ENCODE data around the gene EFNA4.

The EFNA4 gene

DNA sequence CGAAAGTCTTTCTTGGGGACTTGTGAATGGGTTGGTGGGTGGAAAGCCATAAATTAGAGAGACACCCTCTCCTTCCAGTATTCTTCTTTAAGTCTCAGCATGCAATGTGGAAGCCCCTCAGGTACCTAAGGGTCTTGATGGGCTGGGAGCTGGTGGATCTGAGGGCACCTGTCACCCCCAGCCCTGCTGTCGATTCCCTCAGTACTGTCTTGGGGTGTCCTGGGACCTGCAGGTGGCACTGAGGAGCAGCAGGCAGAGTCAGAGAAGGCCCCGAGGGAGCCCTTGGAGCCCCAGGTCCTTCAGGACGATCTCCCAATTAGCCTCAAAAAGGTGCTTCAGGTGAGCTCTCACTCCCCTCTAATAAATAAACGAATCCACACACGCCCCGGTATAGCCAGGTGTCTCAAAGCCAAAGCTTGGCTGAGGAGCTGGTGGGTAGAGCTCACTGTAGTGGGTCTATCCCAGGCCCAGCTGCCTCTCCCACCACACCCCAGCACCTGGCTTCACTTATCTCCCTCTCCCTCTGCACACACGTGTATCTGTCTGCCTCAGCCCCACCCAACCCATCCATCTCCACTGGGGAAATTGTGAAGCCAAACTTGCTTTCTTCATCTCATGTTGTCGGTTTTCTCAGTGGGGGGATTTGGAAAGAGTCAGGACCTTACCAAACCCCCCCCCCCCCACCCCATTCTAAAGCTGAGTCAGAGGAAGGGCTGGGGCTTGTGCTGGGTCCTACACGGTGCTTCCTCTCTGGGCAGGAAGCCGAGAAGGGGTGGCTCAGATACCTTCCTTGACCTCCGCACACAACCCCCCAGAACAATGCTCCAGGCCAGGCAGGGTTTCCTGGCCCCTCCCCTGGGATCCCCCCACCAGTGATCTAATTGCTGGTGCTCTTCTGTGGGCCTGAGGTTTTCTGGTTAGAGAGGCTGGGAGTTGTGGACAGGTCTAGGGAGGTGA lies 10.8 kb upstream of the EFNA4 start:
- peak; percentile 44 for DNase-seq

DNA sequence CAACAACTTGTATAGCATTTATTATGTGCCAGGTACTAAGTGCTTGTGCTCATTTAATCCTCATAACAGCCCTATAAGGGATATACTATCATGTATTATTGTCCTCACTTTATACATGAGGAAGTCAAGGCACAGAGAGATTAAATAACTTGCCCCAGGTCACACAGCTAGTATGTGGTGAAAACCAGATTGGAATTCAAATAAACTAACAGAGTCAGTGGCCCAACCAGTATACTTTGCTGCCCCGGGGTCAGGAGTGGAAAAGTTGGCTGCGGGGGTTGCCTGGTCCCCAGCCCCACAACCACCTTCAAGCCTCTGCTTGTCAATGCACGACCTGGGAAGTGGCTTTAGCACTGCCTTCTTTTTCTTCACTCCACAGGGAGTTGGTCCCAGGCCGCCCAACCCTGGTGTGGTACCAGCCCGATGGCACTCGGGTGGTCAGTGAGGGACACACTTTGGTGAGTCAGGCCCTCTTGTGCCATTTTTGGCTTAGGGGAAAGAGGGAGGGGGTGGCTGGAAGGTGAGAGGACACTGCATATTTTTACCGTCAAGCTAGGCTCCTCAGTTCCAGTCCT lies 9.9 kb upstream of the EFNA4 start:
- DNase-seq, result no peak

GRCh38 chr1:155057104-155057503 lies 6.4 kb upstream of the EFNA4 start:
- DNase-seq, result no peak

- no peak for DNase-seq
Measured at GRCh38 chr1:155057788-155058211, 5.7 kb upstream of the EFNA4 start.

- no peak for DNase-seq
Measured at GRCh38 chr1:155060736-155061135, 2.8 kb upstream of the EFNA4 start.

GRCh38 chr1:155061381-155062150 lies 2.0 kb upstream of the EFNA4 start:
- peak; percentile 95 for DNase-seq

DNA sequence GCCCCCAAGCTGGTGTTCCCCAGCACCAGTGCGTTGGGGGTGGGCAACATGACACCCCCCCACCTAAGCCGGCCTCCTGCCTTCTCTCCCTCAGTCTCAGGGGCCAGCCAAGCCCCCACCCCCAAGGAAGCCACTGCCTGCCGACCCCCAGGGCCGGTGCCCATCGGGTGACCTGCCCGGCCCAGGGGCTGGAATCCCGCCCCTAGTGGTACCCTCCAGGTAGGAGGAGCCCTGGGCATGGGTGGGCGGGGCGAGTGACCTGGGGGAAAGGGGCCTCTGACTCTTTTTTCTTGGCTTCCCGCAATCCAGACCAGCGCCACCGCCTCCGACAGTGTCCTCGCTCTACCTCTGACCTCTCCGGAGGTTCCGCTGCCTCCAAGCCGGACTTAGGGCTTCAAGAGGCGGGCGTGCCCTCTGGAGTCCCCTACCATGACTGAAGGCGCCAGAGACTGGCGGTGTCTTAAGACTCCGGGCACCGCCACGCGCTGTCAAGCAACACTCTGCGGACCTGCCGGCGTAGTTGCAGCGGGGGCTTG lies 1.3 kb upstream of the EFNA4 start:
- DNase-seq, result no peak

DNA sequence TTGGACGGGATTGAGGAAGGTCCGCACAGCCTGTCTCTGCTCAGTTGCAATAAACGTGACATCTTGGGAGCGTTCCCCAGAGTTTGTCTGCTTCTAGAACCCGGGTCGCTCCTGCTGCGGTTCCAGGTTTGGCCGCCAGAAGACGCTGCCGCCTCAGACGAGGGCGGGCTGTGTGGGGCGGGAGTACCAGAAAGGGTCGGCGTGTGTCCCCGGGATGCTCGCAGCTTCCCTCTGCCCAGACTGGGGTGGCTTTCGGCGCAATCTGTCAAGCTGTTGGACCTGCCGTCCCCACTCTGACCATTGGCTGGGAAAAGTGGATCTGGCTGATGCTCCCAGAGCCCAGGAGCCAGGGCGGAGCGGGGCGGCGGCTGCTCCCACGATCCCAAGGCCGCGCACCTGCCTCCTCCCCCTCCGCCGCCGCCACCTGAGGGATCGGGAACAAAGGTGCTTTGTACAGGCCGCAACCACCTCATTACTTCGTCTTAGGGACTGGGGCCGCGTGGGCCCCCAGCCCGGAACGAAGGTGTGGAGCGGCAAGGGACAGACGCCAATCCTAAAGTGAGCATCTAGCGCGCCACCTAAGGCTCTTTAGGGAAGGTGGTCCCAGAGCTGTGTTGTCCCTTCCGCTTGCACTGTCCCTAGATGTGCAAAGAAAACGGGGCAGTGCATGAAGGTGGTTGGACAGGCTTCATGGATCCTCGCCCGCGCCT lies 683 bp upstream of the EFNA4 start:
- DNase-seq, result peak; percentile 66

- peak; percentile 65 for DNase-seq
Measured at GRCh38 chr1:155064111-155064831, 731 bp downstream of the EFNA4 start.

- DNase-seq, result no peak
Measured at GRCh38 chr1:155064832-155065429, 1.4 kb downstream of the EFNA4 start.

DNA sequence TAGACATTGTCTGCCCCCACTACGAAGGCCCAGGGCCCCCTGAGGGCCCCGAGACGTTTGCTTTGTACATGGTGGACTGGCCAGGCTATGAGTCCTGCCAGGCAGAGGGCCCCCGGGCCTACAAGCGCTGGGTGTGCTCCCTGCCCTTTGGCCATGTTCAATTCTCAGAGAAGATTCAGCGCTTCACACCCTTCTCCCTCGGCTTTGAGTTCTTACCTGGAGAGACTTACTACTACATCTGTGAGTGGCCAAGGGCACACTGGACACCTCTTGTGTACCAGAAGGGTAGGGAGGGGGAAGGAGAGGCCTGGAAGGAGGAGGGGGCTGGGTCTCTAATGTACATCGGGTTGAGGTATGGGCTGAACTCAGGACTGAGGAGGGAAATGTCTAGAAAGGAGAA lies 3.2 kb downstream of the EFNA4 start:
- no peak for DNase-seq

GRCh38 chr1:155068599-155068998 lies 5.1 kb downstream of the EFNA4 start:
- no peak for DNase-seq

DNA sequence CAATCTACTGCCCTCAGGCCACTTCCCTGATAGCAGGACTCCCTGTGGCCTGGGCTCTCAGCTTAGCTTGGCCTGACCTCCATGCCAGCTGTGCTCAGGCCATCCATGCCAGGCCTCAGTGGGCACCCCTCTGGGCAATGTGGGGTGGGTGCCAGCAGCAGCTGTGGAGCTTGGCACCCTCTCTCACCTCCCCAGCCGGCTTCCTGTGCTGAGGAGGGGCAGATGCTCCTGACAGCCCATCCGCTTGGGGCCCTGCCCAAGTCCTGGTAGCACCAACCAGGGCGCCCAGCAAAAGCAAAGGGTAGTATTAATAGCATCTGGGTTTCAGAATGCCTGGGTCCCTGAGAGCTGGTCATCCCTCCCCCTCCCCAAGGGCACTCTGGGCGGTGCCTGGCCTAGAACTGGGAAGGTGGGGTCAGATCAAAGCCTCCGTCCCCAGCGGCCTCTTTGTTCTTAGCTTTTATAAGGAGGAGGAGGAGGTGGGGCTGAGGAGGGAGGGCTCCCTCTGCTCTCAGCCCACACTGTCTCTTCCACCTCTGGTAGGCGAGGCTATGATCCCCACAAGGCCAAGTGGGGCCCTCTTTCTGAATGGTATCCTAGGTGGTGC lies 6.1 kb downstream of the EFNA4 start:
- DNase-seq, result no peak

- DNase-seq, result no peak
Measured at GRCh38 chr1:155070158-155070621, 6.7 kb downstream of the EFNA4 start.

- peak; percentile 83 for DNase-seq
Measured at GRCh38 chr1:155070721-155071569, 7.4 kb downstream of the EFNA4 start.

- DNase-seq, result no peak
Measured at GRCh38 chr1:155071701-155072100, 8.2 kb downstream of the EFNA4 start.

DNA sequence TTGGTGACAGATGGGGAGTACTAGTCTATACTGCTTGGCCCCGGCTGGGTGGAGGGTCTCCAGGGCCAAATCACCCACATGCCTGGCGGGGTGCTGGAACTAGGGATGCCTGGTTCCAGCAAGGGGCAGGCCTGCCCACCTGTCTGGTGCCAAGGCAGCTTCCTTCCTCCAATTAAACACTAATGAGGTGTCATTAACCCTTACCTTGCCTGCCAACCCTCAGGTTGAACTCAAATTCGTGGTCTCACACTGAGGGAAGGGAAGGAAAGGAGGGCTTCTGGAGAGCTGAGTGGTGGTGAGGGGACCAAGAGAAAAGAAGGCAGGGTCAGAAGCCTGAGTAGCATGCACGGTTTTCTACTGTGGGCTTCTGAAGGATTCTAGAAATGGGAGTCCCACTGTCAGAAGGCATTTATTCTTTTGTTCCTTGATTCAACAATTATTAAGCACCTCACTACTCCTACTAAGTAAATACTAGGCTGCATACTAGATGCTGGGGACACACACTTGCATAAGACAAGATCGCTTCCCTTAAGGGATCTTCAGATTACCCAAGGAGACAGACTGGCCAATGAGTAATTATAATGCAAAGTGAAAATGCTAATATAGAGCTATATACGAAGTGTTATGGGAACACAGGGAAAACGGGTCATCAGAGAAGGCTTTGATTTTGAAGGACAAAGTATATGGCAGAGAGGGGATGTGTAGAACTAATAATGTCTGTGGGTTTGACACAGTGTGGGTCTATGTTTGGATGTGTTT lies 9.2 kb downstream of the EFNA4 start:
- no peak for DNase-seq

GRCh38 chr1:155073377-155074242 lies 10.1 kb downstream of the EFNA4 start:
- no peak for DNase-seq
